SK-N-MC (cell line): ENCODE measurements around the gene EMP1.

ENCODE experiments used
- EZH2 ChIP-seq: fragments of 200-600 bp; sonication (generic); IDR thresholded peaks from one replicate; pipeline ENCODE4 v1.6.1; 2017; ENCODE audit warnings: antibody characterized with exemption
- POLR2AphosphoS5 ChIP-seq: IDR thresholded peaks from 2 replicates; pipeline ENCODE4 v1.6.1; 2012; ENCODE audit warnings: mild to moderate bottlenecking, low read depth, low read length, borderline replicate concordance

DNA sequence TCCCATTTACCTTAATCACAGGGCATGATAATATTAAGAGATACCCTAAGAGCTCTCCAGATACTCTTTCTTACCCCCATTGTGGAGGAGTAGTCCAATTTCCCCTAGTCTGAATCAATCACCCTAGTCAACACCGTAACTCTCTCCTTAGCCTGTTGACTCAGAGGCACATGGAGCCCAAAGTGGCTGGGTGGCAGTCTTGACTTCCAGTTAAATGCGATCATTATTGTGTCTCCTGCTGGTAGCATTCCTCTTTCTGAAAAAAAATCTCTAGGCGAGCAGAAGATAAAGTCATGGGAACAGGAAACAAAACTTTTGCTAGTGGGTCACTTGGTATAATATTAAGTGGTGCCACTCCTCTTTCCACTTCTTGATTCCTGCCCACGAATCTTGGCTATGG, 46.4 kb downstream of the EMP1 start:
- TF ChIP-seq POLR2AphosphoS5 (no peak), EZH2 (no peak)
